ENCODE results near the gene CRYBA4. TPM values are rescaled to one million over a fixed set of nuclear protein-coding genes. Genes with fewer than 3 reads are reported as not detected.

Gene CRYBA4
- total and polyA plus RNA-seq, 2 experiments from 2014 or later: 1.5 TPM; not detected in 1

GRCh38 chr22:26673486-26673885 is 51.7 kb downstream of the CRYBA4 start:
- Mint-ChIP-seq H3K4me3 (peak overlapping the region; percentile 89), H3K36me3 (ENCODE audit: low read depth) (peaks cover 31% of the 10 kb centered on the region), H3K27me3 (ENCODE audit: insufficient read depth, low read depth, poor library complexity) (peaks cover 25% of the 10 kb centered on the region), H3K9me3 (no peaks in the 10 kb centered on the region; the same call in 2 of the 3 replicates), H3K27ac (peak overlapping the region; percentile 91), H3K4me1 (peaks cover 65% of the 10 kb centered on the region)
- DNase-seq (ENCODE audit: low spot score) (no peak), ATAC-seq (no peak)
- H2AFZ ChIP-seq: no peak overlapping the region; the same call in 1 of the 2 replicates
- H3K4me1 ChIP-seq (ENCODE audit: insufficient read depth): peaks cover 31% of the 10 kb centered on the region
- H3K27ac ChIP-seq (ENCODE audit: low read depth): peak overlapping the region; percentile 100
- no peaks in the 10 kb centered on the region for H3K27me3 ChIP-seq (ENCODE audit: insufficient read depth)
- TF ChIP-seq ZNF462 (CRISPR knock-in tag; IDR thresholded peaks at IDR 0.05) (no peak), EZH2phosphoT487 (IDR thresholded peaks at IDR 0.05; ENCODE audit: unreplicated experiment) (no peak), EZH2 (IDR thresholded peaks at IDR 0.05; ENCODE audit: low read depth, unreplicated experiment) (no peak), ZNF114 (CRISPR knock-in tag; IDR thresholded peaks at IDR 0.05) (no peak), ZNF331 (CRISPR knock-in tag; IDR thresholded peaks at IDR 0.05; ENCODE audit: low read depth) (no peak), CREB1 (CRISPR knock-in tag; IDR thresholded peaks at IDR 0.05; ENCODE audit: low read depth) (no peak)
- TF ChIP-seq, protein P1, sequence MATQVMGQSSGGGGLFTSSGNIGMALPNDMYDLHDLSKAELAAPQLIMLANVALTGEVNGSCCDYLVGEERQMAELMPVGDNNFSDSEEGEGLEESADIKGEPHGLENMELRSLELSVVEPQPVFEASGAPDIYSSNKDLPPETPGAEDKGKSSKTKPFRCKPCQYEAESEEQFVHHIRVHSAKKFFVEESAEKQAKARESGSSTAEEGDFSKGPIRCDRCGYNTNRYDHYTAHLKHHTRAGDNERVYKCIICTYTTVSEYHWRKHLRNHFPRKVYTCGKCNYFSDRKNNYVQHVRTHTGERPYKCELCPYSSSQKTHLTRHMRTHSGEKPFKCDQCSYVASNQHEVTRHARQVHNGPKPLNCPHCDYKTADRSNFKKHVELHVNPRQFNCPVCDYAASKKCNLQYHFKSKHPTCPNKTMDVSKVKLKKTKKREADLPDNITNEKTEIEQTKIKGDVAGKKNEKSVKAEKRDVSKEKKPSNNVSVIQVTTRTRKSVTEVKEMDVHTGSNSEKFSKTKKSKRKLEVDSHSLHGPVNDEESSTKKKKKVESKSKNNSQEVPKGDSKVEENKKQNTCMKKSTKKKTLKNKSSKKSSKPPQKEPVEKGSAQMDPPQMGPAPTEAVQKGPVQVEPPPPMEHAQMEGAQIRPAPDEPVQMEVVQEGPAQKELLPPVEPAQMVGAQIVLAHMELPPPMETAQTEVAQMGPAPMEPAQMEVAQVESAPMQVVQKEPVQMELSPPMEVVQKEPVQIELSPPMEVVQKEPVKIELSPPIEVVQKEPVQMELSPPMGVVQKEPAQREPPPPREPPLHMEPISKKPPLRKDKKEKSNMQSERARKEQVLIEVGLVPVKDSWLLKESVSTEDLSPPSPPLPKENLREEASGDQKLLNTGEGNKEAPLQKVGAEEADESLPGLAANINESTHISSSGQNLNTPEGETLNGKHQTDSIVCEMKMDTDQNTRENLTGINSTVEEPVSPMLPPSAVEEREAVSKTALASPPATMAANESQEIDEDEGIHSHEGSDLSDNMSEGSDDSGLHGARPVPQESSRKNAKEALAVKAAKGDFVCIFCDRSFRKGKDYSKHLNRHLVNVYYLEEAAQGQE (IDR thresholded peaks at IDR 0.05; ENCODE audit: unreplicated experiment): no peak
- no peaks in the 10 kb centered on the region for H3K9me2 ChIP-seq (ENCODE audit: insufficient read depth)
- peak overlapping the region; percentile 100 for H3K4me2 ChIP-seq
- 0 out of 2 replicates have a peak, but pooled peaks cover 2% of the 10 kb centered on the region for H4K20me1 ChIP-seq (replicated peaks; ENCODE audit: insufficient read depth)
- peak overlapping the region; percentile 96 for H3K4me3 ChIP-seq
- 0 out of 2 replicates have a peak, but pooled peaks cover 4% of the 10 kb centered on the region for H3K36me3 ChIP-seq (ENCODE audit: insufficient read depth)
- H3F3A ChIP-seq (replicated peaks; ENCODE audit: low read depth): peaks cover 66% of the 10 kb centered on the region
- peaks cover 13% of the 10 kb centered on the region; the same call in 1 of the 2 replicates for H3K79me2 ChIP-seq (replicated peaks; ENCODE audit: insufficient read depth)

Measured in GM23338 (cell line).